ENCODE measurements around the gene MIA.

Gene MIA

DNA sequence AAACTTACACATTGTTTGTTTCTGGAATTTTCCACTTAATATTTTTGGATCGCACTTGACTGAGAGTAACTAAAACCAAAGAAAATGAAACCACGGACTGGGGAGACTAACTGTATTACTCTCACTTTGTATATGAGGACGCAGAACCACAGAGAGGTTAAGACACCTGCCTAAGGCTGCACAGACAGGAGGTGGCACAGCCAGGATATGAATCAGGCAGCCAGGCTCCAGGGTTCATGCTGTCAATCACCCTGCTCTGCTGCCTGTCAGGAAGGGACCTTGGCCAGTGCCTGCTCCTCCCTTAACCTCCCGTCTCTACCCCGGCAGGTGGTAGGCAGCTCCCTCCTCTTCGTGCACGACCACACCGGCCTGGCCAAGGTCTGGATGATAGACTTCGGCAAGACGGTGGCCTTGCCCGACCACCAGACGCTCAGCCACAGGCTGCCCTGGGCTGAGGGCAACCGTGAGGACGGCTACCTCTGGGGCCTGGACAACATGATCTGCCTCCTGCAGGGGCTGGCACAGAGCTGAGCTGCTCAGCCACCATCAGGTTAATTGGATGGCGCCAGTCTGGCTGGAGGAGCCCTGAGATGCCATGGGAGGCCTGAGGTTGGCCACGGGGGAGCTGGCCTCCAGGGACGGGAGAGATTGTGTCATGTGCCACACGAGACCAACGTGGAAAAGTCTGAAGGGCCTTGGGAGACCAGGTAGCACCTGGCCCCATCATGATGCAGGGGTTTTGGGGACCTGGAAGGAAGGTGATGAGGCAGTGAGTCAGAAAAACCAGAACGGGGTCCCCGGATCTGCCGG is 36.1 kb upstream of the MIA start:
- DNase-seq (ENCODE audit: low read depth): no peak
- no peak overlapping the region for H3K4me3 ChIP-seq (ENCODE audit: low read length)
- TF ChIP-seq, protein P1, sequence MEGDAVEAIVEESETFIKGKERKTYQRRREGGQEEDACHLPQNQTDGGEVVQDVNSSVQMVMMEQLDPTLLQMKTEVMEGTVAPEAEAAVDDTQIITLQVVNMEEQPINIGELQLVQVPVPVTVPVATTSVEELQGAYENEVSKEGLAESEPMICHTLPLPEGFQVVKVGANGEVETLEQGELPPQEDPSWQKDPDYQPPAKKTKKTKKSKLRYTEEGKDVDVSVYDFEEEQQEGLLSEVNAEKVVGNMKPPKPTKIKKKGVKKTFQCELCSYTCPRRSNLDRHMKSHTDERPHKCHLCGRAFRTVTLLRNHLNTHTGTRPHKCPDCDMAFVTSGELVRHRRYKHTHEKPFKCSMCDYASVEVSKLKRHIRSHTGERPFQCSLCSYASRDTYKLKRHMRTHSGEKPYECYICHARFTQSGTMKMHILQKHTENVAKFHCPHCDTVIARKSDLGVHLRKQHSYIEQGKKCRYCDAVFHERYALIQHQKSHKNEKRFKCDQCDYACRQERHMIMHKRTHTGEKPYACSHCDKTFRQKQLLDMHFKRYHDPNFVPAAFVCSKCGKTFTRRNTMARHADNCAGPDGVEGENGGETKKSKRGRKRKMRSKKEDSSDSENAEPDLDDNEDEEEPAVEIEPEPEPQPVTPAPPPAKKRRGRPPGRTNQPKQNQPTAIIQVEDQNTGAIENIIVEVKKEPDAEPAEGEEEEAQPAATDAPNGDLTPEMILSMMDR (conservative IDR thresholded peaks at IDR 0.05; ENCODE audit: low read length): no peak

DNA sequence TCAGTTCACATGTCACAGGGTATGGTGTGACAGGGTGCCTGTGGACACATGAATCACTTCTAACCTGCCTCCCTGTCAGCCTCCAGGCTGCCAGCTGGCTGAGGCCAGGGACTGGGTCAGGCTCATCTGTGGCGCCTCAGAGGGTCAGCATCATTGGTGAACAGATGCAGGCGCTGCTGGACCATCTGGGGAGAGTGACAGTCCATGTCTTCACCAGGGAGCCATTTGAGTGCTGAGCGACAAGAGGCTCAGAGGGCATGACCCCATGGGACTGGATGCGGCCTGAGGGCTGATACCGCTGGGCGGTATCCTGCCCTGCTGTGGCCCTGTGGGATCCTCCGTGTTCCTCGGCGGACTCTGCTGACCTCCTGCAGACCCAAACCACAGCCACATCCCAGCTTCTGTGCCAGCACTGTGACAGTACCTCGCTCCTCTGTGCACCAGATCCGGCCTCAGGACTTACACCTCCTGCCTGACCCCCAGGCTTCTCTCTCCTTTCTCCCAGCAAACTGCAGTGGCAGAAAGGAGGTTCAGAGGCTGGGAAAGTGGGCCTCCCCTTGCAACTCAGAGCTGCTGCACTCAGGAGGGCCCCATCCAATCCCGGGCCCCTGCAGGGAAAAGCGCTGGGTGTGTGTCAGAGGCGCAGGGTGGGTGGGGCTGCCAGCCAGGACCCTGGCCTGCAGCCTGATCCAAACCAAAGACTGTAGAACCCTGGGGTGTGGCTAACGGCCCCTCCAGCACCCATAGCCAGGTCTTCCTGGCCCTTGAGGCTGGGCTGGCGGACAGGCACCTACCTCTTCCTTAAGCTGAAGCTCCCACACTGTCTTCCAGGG is 35.2 kb upstream of the MIA start:
- peak; percentile 1 for DNase-seq (ENCODE audit: low read depth)
- TF ChIP-seq, protein P1 (conservative IDR thresholded peaks at IDR 0.05; ENCODE audit: low read length): no peak
- no peak overlapping the region for H3K4me3 ChIP-seq (ENCODE audit: low read length)

GRCh38 chr19:40740747-40741146 is 34.6 kb upstream of the MIA start:
- H3K4me3 ChIP-seq (ENCODE audit: low read length): no peak overlapping the region
- peak; percentile 85 for DNase-seq (ENCODE audit: low read depth)
- TF ChIP-seq, protein P1 (conservative IDR thresholded peaks at IDR 0.05; ENCODE audit: low read length): no peak

- no peak overlapping the region for H3K4me3 ChIP-seq (ENCODE audit: low read length)
- DNase-seq (ENCODE audit: low read depth): no peak
- TF ChIP-seq, protein P1 (conservative IDR thresholded peaks at IDR 0.05; ENCODE audit: low read length): no peak
Measured at GRCh38 chr19:40741527-40742390, 33.6 kb upstream of the MIA start.

DNA sequence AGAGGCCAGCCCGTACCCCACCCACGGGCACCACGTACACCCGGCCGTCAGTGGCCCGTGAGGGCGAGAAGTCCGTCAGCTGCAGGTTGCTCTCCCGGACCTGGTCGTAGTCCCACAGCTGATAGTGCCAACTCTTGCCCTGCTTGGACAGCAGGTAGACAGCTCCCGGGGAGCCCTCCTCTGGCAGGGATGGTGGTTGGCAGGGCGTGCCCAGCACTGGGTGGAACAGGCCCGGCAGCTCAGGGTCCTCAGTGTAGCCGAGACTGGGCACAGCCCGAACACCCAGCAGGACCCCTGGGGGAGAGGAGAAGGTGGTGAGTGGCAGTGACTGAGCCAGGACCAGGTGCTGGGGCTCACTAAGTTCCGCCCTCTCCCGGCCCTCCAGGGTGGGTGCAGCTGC is 32.8 kb upstream of the MIA start:
- TF ChIP-seq, protein P1 (conservative IDR thresholded peaks at IDR 0.05; ENCODE audit: low read length): no peak
- DNase-seq (ENCODE audit: low read depth): no peak
- H3K4me3 ChIP-seq (ENCODE audit: low read length): no peak overlapping the region

DNA sequence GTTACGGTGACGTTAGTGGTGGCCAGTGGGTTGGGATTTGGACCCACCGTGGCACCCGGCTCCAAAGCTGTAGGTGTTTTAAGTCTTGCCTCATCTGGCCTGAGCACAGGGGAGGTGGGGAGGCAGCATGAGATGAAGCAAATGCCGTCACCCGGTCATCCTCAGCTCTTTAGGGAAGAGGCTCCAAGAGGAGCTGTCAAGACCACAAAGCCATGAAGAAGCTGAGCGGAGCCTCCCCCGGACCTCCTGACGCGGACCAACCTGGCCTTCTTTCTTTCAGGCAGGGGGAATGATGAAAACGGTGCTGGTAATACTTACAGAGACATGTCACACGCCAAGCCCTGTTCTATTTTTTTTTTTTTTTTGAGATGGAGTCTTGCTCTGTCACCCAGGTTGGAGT is 32.4 kb upstream of the MIA start:
- TF ChIP-seq, protein P1 (conservative IDR thresholded peaks at IDR 0.05; ENCODE audit: low read length): no peak
- DNase-seq (ENCODE audit: low read depth): no peak
- H3K4me3 ChIP-seq (ENCODE audit: low read length): no peak overlapping the region

All from AG10803 (cell line).